Measurements from ENCODE around the gene HAVCR2.

Gene HAVCR2

DNA sequence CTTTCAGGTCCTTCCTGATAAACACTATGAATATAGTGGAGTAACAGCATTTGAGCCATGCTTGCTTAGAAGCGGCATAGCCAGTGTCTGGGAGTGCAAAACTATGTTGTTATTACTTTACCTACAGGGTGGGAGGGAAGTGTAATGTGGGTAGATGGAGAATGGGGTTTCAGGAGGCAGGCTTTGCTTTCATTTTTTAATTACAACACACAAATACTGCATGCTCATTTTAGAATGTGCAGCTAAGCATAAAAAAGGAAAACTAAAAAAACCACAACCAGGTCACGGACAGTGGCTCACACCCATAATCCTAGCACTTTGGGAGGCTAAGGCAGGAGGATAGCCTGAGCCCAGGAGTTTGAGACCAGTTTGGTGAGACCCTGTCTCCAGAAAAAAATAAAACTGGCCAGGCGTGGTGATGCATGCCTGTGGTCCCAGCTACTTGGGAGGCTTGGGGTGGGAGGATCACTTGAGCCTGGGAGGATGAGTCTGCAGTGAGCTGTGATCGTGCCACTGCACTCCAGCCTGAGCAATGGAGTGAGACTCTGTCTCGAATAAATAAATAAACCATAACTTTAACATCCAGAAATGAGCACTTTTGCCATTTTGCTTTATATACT, 70.2 kb downstream of the HAVCR2 start:
- no peak for FAIRE-seq

All from A204.1 (cell line).